AG20443 (cell line): ENCODE results near the gene KCNG3.

Experiments used
- DNase-seq: peaks from one replicate; pipeline ENCODE4 v3.0.0; 2012; ENCODE audit warnings: low spot score, mixed read lengths

The KCNG3 gene

GRCh38 chr2:42493468-42494354 lies at the start of gene KCNG3:
KCNG3 (minus strand) TSS chr2:42493982; CDS start chr2:42493501, 481 bp downstream.
- DNase-seq: peak; percentile 84

GRCh38 chr2:42542871-42543270 lies 49.1 kb upstream of the KCNG3 start:
- no peak for DNase-seq

- DNase-seq: no peak
Observed at GRCh38 chr2:42537493-42537892, 43.7 kb upstream of the KCNG3 start.

- no peak for DNase-seq
Observed at GRCh38 chr2:42532397-42532796, 38.6 kb upstream of the KCNG3 start.

- DNase-seq: no peak
Observed at GRCh38 chr2:42523341-42523740, 29.6 kb upstream of the KCNG3 start.

GRCh38 chr2:42522035-42522434 lies 28.3 kb upstream of the KCNG3 start:
- DNase-seq: no peak

GRCh38 chr2:42519624-42520023 lies 25.8 kb upstream of the KCNG3 start:
- no peak for DNase-seq

GRCh38 chr2:42516418-42516901 lies 22.7 kb upstream of the KCNG3 start:
- DNase-seq: no peak

- DNase-seq: peak; percentile 77
Observed at GRCh38 chr2:42513252-42513918, 19.6 kb upstream of the KCNG3 start.

GRCh38 chr2:42510608-42511243 lies 16.9 kb upstream of the KCNG3 start:
- DNase-seq: no peak

- no peak for DNase-seq
Observed at GRCh38 chr2:42510191-42510590, 16.4 kb upstream of the KCNG3 start.

- no peak for DNase-seq
Observed at GRCh38 chr2:42504364-42505230, 10.8 kb upstream of the KCNG3 start.

- DNase-seq: no peak
Observed at GRCh38 chr2:42503291-42503690, 9.5 kb upstream of the KCNG3 start.

- no peak for DNase-seq
Observed at GRCh38 chr2:42498497-42498896, 4.7 kb upstream of the KCNG3 start.

- DNase-seq: no peak
Observed at GRCh38 chr2:42495611-42496010, 1.8 kb upstream of the KCNG3 start.

GRCh38 chr2:42495234-42495581 lies 1.4 kb upstream of the KCNG3 start:
- DNase-seq: no peak

- peak; percentile 81 for DNase-seq
Observed at GRCh38 chr2:42494355-42495233, 812 bp upstream of the KCNG3 start.

GRCh38 chr2:42492691-42493467 lies 903 bp downstream of the KCNG3 start:
- peak; percentile 20 for DNase-seq

GRCh38 chr2:42488297-42488696 lies 5.5 kb downstream of the KCNG3 start:
- DNase-seq: no peak
